ENCODE results near the gene APOBEC2.

- TF ChIP-seq YY1 (IDR thresholded peaks at IDR 0.05; ENCODE audit: insufficient read depth, insufficient read length): no peak
- TF ChIP-seq SUZ12 (IDR thresholded peaks at IDR 0.05; ENCODE audit: extremely low read depth, insufficient read depth, insufficient read length): no peak
- TF ChIP-seq ZNF274 (IDR thresholded peaks at IDR 0.05; ENCODE audit: low read depth, low read length): no peak
These were observed 19.8 kb downstream of the APOBEC2 start, which contains the start of gene NFYA for GRCh38 chr6:41072836-41073202.
